DMS79 (cell line): ENCODE data around the gene NACA2.
"Not testable (repeated sequence)": the region's sequence is repeated elsewhere in the genome, so short reads cannot be mapped to it uniquely, and the experiment has no call there.

Experiments
- DNase-seq: peaks from one replicate; lab custom pipeline; 2025; lab: John Stamatoyannopoulos, UW

Gene NACA2

GRCh38 chr17:61591018-61591417 is at the start of gene NACA2:
Gene NACA2, minus strand, starts transcription at chr17:61591219. Its CDS starts 39 bp downstream, at chr17:61591180.
- no peak for DNase-seq

- DNase-seq = no peak
Observed at GRCh38 chr17:61639818-61640217, 48.8 kb upstream of the NACA2 start.

- no peak for DNase-seq
Observed at GRCh38 chr17:61638087-61638486, 47.1 kb upstream of the NACA2 start.

- DNase-seq = no peak
Observed at GRCh38 chr17:61635913-61636432, 45.0 kb upstream of the NACA2 start.

GRCh38 chr17:61634942-61635538 is 44.0 kb upstream of the NACA2 start:
- no peak for DNase-seq

GRCh38 chr17:61634011-61634539 is 43.1 kb upstream of the NACA2 start:
- DNase-seq = no peak

- no peak for DNase-seq
Observed at GRCh38 chr17:61632826-61633225, 41.8 kb upstream of the NACA2 start.

- no peak for DNase-seq
Observed at GRCh38 chr17:61631800-61632199, 40.8 kb upstream of the NACA2 start.

GRCh38 chr17:61628158-61628557 is 37.1 kb upstream of the NACA2 start:
- not testable (repeated sequence) for DNase-seq

GRCh38 chr17:61627658-61628057 is 36.6 kb upstream of the NACA2 start:
- no peak for DNase-seq

- DNase-seq = no peak
Observed at GRCh38 chr17:61627125-61627524, 36.1 kb upstream of the NACA2 start.

GRCh38 chr17:61625564-61625963 is 34.5 kb upstream of the NACA2 start:
- no peak for DNase-seq

GRCh38 chr17:61624951-61625350 is 33.9 kb upstream of the NACA2 start:
- no peak for DNase-seq

- DNase-seq = no peak
Observed at GRCh38 chr17:61621317-61621716, 30.3 kb upstream of the NACA2 start.

- DNase-seq = no peak
Observed at GRCh38 chr17:61619953-61620352, 28.9 kb upstream of the NACA2 start.

- DNase-seq = no peak
Observed at GRCh38 chr17:61619493-61619892, 28.5 kb upstream of the NACA2 start.

GRCh38 chr17:61618950-61619349 is 27.9 kb upstream of the NACA2 start:
- DNase-seq = no peak

- DNase-seq = no peak
Observed at GRCh38 chr17:61617330-61617729, 26.3 kb upstream of the NACA2 start.

- DNase-seq = no peak
Observed at GRCh38 chr17:61616783-61617182, 25.8 kb upstream of the NACA2 start.

- no peak for DNase-seq
Observed at GRCh38 chr17:61614219-61614618, 23.2 kb upstream of the NACA2 start.

GRCh38 chr17:61611323-61611722 is 20.3 kb upstream of the NACA2 start:
- DNase-seq = no peak

- no peak for DNase-seq
Observed at GRCh38 chr17:61605692-61606091, 14.7 kb upstream of the NACA2 start.

GRCh38 chr17:61601297-61601696 is 10.3 kb upstream of the NACA2 start:
- no peak for DNase-seq

- DNase-seq = no peak
Observed at GRCh38 chr17:61600621-61601020, 9.6 kb upstream of the NACA2 start.
